Endothelial cell of umbilical vein (primary cell): ENCODE results near the gene GABRA5. TPM values are rescaled to one million over a fixed set of nuclear protein-coding genes. Genes with fewer than 3 reads are reported as not detected.

Experiments
- BruUV-seq: library from RNA; stranded (reverse); fragments of 400-500 nt; replicated peaks from 2 replicates; lab custom pipeline; 2021; lab: Mats Ljungman, UMichigan
- CTCF ChIA-PET: fragments of 300-600, 350-600 bp; sonication (Branson Sonifier 250); formaldehyde crosslinking; loops from one replicate; lab custom pipeline; 2021; ENCODE audit warnings: antibody characterized with exemption, inconsistent platforms; lab: Charles Lee
- POLR2A ChIA-PET: fragments of 300-600, 350-600 bp; sonication (Branson Sonifier 250); formaldehyde crosslinking; loops from one replicate; lab custom pipeline; 2021; ENCODE audit warnings: antibody characterized with exemption, inconsistent platforms; lab: Charles Lee
- DNase-seq: peaks from one replicate; pipeline ENCODE4 v3.0.0-alpha.2; 2011; ENCODE audit warnings: low read depth, low spot score
- FAIRE-seq: peaks from 2 replicates; lab custom pipeline; 2011; peaks lifted over from hg19 to GRCh38; lab: Jason Lieb, UNC
- H2AFZ ChIP-seq: 2 replicates; pipeline ENCODE4 v1.6.0; 2012; ENCODE audit warnings: low read depth, low read length, control low read depth, inconsistent platforms
- H3K27ac ChIP-seq: 2 replicates; pipeline ENCODE4 v1.5.1; 2011; ENCODE audit warnings: low read depth, mild to moderate bottlenecking, control low read depth, low read length, moderate library complexity; ENCODE audit not compliant: insufficient read depth
- H3K27me3 ChIP-seq, 2 experiments: 2 replicates each; pipeline versions ENCODE4 v1.6.0 to v1.6.1; 2011; ENCODE audit warnings: low read length in 2 of 2, mixed read lengths in 1 of 2; ENCODE audit not compliant: control insufficient read depth in 2 of 2, insufficient read depth in 2 of 2
- H3K36me3 ChIP-seq, 2 experiments: 2 replicates in 1 of 2; 3 replicates in 1 of 2; pipeline ENCODE4 v1.5.1; 2011; ENCODE audit warnings: low read length in 2 of 2, mild to moderate bottlenecking in 1 of 2, moderate library complexity in 1 of 2; ENCODE audit not compliant: control insufficient read depth in 2 of 2, insufficient read depth in 2 of 2; ENCODE audit errors: extremely low read depth in 1 of 2
- H3K4me1 ChIP-seq: 3 replicates; pipeline ENCODE4 v1.5.1; 2011; ENCODE audit warnings: mild to moderate bottlenecking, low read length; ENCODE audit not compliant: control insufficient read depth, insufficient read depth; ENCODE audit errors: extremely low read depth
- H3K4me2 ChIP-seq: 2 replicates; pipeline ENCODE4 v1.6.1; 2011; ENCODE audit warnings: low read length, control low read depth, mixed read lengths; ENCODE audit not compliant: insufficient read depth
- H3K4me3 ChIP-seq, 3 experiments: fragments of 200-600 bp in 1 of 3; sonication (generic), shearing (Covaris generic) in 1 of 3; replicated peaks in 1 of 3; 2 replicates each; pipeline ENCODE4 v1.5.1; 2011 to 2016; ENCODE audit warnings: control low read depth in 3 of 3, low read length in 3 of 3, mild to moderate bottlenecking in 2 of 3, inconsistent platforms in 1 of 3, low read depth in 1 of 3, moderate library complexity in 1 of 3; ENCODE audit not compliant: insufficient read depth in 1 of 3
- H3K79me2 ChIP-seq: 2 replicates; pipeline ENCODE4 v1.6.0; 2012; ENCODE audit warnings: low read length, inconsistent platforms; ENCODE audit not compliant: control insufficient read depth, insufficient read depth
- H3K9ac ChIP-seq: replicated peaks from 2 replicates; pipeline ENCODE3; 2011; ENCODE audit warnings: low read length, control low read depth; ENCODE audit not compliant: insufficient read depth; ENCODE audit errors: extremely low read depth
- H3K9me1 ChIP-seq: replicated peaks from 3 replicates; pipeline ENCODE4 v1.6.0; 2011; ENCODE audit warnings: mild to moderate bottlenecking, low read length; ENCODE audit not compliant: control insufficient read depth, insufficient read depth; ENCODE audit errors: extremely low read depth
- H3K9me3 ChIP-seq: replicated peaks from 2 replicates; pipeline ENCODE4 v1.5.1; 2012; ENCODE audit warnings: low read length, inconsistent platforms; ENCODE audit not compliant: control insufficient read depth, insufficient read depth
- H4K20me1 ChIP-seq: replicated peaks from 2 replicates; pipeline ENCODE3; 2011; ENCODE audit warnings: mild to moderate bottlenecking, low read length; ENCODE audit not compliant: control insufficient read depth, insufficient read depth; ENCODE audit errors: extremely low read depth
- EZH2 ChIP-seq: IDR thresholded peaks from 2 replicates; pipeline ENCODE4 v1.6.1; 2012; ENCODE audit warnings: borderline replicate concordance, low read depth, mild to moderate bottlenecking, moderate library complexity, low read length, inconsistent platforms; ENCODE audit not compliant: severe bottlenecking
- FOS ChIP-seq: IDR thresholded peaks from 2 replicates; pipeline ENCODE4 v1.6.1; 2011; ENCODE audit warnings: mild to moderate bottlenecking, low read length, moderate library complexity, borderline replicate concordance; ENCODE audit not compliant: insufficient read depth
- GATA2 ChIP-seq: IDR thresholded peaks from 2 replicates; pipeline ENCODE4 v1.7.0; 2011; ENCODE audit warnings: low read depth, mild to moderate bottlenecking, moderate library complexity, mixed read lengths, low read length; ENCODE audit not compliant: insufficient read length, insufficient read depth
- JUN ChIP-seq: IDR thresholded peaks from 2 replicates; pipeline ENCODE4 v1.6.1; 2011; ENCODE audit warnings: borderline replicate concordance, low read depth; ENCODE audit not compliant: insufficient read length, insufficient read depth
- MYC ChIP-seq: IDR thresholded peaks from one replicate; pipeline ENCODE4 v1.6.1; 2011; ENCODE audit warnings: mild to moderate bottlenecking, low read depth, low read length
- POLR2A ChIP-seq: IDR thresholded peaks from 2 replicates; pipeline ENCODE4 v1.6.1; 2012; ENCODE audit warnings: low read depth, mild to moderate bottlenecking, control low read depth, low read length
- POLR2AphosphoS5 ChIP-seq: IDR thresholded peaks from 2 replicates; pipeline ENCODE4 v1.6.1; 2012; ENCODE audit warnings: low read depth, mild to moderate bottlenecking, control low read depth, low read length, moderate library complexity; ENCODE audit not compliant: insufficient read depth
- dilution Hi-C: fragments of 300-500 bp; cut with MboI; formaldehyde crosslinking; loops from one replicate; pipeline ENCODE4 v1.15.0; 2019; ENCODE audit warnings: low sequenced_read_pairs; ENCODE audit not compliant: extremely low pct_ligation_motif_present
- intact Hi-C: fragments of 100-400 bp; cut with micrococcal nuclease; formaldehyde crosslinking; loops from one replicate; pipeline ENCODE4 v1.10.0; 2022
- polyA plus RNA-seq, 4 experiments: library from polyadenylated mRNA; depleted of rRNA in 3 of 4; stranded (reverse) in 3 of 4; unstranded in 1 of 4; fragments of >200 nt; gene quantifications; 2 replicates each; pipeline versions ENCODE4 v1.2.1 to v1.2.3, GENCODE V29; 2011 to 2012; ENCODE audit warnings: missing spikeins in 1 of 4
- total RNA-seq: library from RNA; stranded (reverse); gene quantifications from 2 replicates; pipeline ENCODE4 v1.2.3, GENCODE V29; 2021
- TF ChIP-seq, protein P1 (sequence below): IDR thresholded peaks from 2 replicates; pipeline ENCODE4 v1.6.1; 2011; ENCODE audit not compliant: insufficient read depth, insufficient read length
- TF ChIP-seq, protein P2 (sequence below), 2 donors: IDR thresholded peaks; 1 replicate in 1 of 2; 2 replicates in 1 of 2; pipeline ENCODE4 v1.5.1; 2011; ENCODE audit warnings: low read length in 2 of 2, mild to moderate bottlenecking in 2 of 2, moderate library complexity in 2 of 2, control low read depth in 1 of 2, inconsistent platforms in 1 of 2, low read depth in 1 of 2; ENCODE audit not compliant: insufficient read depth in 1 of 2; ENCODE audit errors: extremely low read depth in 1 of 2

The GABRA5 gene
- total and polyA plus RNA-seq, 2 donors (not counting 3 experiments of a cell fraction or from before 2014, with no cell fraction given) = not detected

DNA sequence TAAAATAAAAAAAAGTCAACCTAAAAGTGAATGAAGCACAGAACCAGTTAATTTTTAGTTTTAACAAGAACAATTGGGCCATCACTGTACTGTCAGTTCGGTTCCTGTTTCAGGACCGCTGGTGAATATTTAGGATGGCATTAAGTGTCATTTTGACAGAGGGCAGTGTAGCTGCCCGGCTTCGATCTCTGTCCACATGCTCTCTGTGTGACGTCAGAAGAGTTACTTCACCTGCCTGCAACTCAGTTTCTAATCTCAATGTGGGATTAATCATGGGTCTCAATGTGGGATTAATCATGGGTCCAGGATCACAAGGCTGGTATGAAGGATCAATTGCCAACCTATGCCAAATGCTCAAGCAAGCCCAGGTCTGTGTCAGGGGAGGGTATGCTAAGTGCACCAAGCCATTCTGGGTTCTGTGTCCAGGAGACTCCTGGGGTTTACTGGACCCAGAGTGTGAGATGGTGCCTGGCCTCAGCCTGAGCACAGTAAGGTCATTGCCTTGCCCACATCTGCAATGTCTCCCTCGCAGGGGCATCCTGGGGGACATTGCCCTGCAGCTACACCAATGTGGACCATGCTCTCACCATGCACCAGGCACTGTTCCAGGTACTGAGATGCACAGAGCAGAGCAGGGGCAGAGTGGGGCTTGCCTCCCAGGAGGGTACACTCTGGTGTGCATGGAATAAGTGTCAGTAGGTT lies 8.1 kb downstream of the GABRA5 start:
- no peak for TF ChIP-seq MYC
- no peak for TF ChIP-seq POLR2A
- TF ChIP-seq FOS = no peak
- TF ChIP-seq GATA2 = no peak
- TF ChIP-seq, protein P1, sequence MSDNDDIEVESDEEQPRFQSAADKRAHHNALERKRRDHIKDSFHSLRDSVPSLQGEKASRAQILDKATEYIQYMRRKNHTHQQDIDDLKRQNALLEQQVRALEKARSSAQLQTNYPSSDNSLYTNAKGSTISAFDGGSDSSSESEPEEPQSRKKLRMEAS = no peak
- no peak for TF ChIP-seq JUN
- TF ChIP-seq, protein P2, sequence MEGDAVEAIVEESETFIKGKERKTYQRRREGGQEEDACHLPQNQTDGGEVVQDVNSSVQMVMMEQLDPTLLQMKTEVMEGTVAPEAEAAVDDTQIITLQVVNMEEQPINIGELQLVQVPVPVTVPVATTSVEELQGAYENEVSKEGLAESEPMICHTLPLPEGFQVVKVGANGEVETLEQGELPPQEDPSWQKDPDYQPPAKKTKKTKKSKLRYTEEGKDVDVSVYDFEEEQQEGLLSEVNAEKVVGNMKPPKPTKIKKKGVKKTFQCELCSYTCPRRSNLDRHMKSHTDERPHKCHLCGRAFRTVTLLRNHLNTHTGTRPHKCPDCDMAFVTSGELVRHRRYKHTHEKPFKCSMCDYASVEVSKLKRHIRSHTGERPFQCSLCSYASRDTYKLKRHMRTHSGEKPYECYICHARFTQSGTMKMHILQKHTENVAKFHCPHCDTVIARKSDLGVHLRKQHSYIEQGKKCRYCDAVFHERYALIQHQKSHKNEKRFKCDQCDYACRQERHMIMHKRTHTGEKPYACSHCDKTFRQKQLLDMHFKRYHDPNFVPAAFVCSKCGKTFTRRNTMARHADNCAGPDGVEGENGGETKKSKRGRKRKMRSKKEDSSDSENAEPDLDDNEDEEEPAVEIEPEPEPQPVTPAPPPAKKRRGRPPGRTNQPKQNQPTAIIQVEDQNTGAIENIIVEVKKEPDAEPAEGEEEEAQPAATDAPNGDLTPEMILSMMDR (IDR thresholded peaks at IDR 0.05; ENCODE audit: extremely low read depth in 1 of 2, insufficient read depth in 1 of 2, low read depth in 1 of 2, low read length in 2 of 2) = no peak
- no peak for TF ChIP-seq POLR2AphosphoS5
- no peak for TF ChIP-seq EZH2
- FAIRE-seq (no peak), DNase-seq (no peak)
- Histone ChIP-seq H3K27ac (no peak overlapping the region), H3K4me2 (no peak overlapping the region), H3K9me1 (no peaks in the 10 kb centered on the region), H3K4me3 (no peak overlapping the region), H3K79me2 (no peaks in the 10 kb centered on the region), H3K36me3 (no peaks in the 10 kb centered on the region), H3K9ac (no peak overlapping the region), H3K27me3 (no peaks in the 10 kb centered on the region), H3K4me1 (no peaks in the 10 kb centered on the region), H2AFZ (no peak overlapping the region), H4K20me1 (no peaks in the 10 kb centered on the region), H3K9me3 (peaks cover 3% of the 10 kb centered on the region)
- POLR2A ChIA-PET = no interaction called here
- no TSS peak for BruUV-seq
- intact Hi-C loops = no loop called here
- CTCF ChIA-PET = no interaction called here
- dilution Hi-C loops = no loop called here
